Breast epithelium (tissue), 3 donors: ENCODE data around the gene PIEZO1.

Source experiments
- POLR2A ChIP-seq: fragments of 450-650 bp; IDR thresholded peaks from one replicate; pipeline ENCODE4 v1.6.1; 2016; ENCODE audit warnings: antibody characterized with exemption, mild to moderate bottlenecking, moderate library complexity
- POLR2AphosphoS5 ChIP-seq, 3 donors: sonication (generic); formaldehyde crosslinking; IDR thresholded peaks; one replicate each; pipeline ENCODE4 v1.6.1; 2017; ENCODE audit warnings: antibody characterized with exemption in 3 of 3
- TF ChIP-seq, protein P1 (sequence below), 3 donors: fragments of 450-650 bp; IDR thresholded peaks; one replicate each; pipeline ENCODE4 v1.5.1; 2016 to 2017; ENCODE audit warnings: antibody characterized with exemption in 3 of 3, mild to moderate bottlenecking in 3 of 3, moderate library complexity in 3 of 3

GRCh38 chr16:88784856-88785105 is 239 bp downstream of the PIEZO1 start:
- TF ChIP-seq, protein P1, sequence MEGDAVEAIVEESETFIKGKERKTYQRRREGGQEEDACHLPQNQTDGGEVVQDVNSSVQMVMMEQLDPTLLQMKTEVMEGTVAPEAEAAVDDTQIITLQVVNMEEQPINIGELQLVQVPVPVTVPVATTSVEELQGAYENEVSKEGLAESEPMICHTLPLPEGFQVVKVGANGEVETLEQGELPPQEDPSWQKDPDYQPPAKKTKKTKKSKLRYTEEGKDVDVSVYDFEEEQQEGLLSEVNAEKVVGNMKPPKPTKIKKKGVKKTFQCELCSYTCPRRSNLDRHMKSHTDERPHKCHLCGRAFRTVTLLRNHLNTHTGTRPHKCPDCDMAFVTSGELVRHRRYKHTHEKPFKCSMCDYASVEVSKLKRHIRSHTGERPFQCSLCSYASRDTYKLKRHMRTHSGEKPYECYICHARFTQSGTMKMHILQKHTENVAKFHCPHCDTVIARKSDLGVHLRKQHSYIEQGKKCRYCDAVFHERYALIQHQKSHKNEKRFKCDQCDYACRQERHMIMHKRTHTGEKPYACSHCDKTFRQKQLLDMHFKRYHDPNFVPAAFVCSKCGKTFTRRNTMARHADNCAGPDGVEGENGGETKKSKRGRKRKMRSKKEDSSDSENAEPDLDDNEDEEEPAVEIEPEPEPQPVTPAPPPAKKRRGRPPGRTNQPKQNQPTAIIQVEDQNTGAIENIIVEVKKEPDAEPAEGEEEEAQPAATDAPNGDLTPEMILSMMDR (IDR thresholded peaks at IDR 0.05), result no peak
- no peak for TF ChIP-seq POLR2A
- no peak for TF ChIP-seq POLR2AphosphoS5 (IDR thresholded peaks at IDR 0.05)
